NCI-H2081 treated with DMSO at 0.1 percent for 48 hours (cell line): ENCODE results near the gene VIPAS39.

Experiments
- DNase-seq: peaks from one replicate; lab custom pipeline; 2025; lab: John Stamatoyannopoulos, UW

The VIPAS39 gene

GRCh38 chr14:77406086-77406485 is 51.3 kb downstream of the VIPAS39 start:
- DNase-seq = no peak

GRCh38 chr14:77403768-77404167 is 53.6 kb downstream of the VIPAS39 start:
- no peak for DNase-seq

GRCh38 chr14:77400216-77400615 is 57.2 kb downstream of the VIPAS39 start:
- no peak for DNase-seq

GRCh38 chr14:77390188-77390587 is 67.2 kb downstream of the VIPAS39 start:
- DNase-seq = no peak

- no peak for DNase-seq
These were observed 78.7 kb downstream of the VIPAS39 start for GRCh38 chr14:77378701-77379100.

- no peak for DNase-seq
These were observed 79.9 kb downstream of the VIPAS39 start for GRCh38 chr14:77377502-77377844.

- peak; percentile 51 for DNase-seq
These were observed 80.5 kb downstream of the VIPAS39 start, which contains the start of the genes SAMD15 and TMED8 for GRCh38 chr14:77376771-77377501. Gene SAMD15, plus strand, starts transcription at chr14:77377379. Its CDS starts 40 bp downstream, at chr14:77377419. Gene TMED8, minus strand, starts transcription at chr14:77377094. Its CDS starts 41 bp downstream, at chr14:77377053.
